ENCODE results near the gene WWP2.
"Not testable (repeated sequence)": the region's sequence is repeated elsewhere in the genome, so short reads cannot be mapped to it uniquely, and the experiment has no call there.

Gene WWP2

DNA sequence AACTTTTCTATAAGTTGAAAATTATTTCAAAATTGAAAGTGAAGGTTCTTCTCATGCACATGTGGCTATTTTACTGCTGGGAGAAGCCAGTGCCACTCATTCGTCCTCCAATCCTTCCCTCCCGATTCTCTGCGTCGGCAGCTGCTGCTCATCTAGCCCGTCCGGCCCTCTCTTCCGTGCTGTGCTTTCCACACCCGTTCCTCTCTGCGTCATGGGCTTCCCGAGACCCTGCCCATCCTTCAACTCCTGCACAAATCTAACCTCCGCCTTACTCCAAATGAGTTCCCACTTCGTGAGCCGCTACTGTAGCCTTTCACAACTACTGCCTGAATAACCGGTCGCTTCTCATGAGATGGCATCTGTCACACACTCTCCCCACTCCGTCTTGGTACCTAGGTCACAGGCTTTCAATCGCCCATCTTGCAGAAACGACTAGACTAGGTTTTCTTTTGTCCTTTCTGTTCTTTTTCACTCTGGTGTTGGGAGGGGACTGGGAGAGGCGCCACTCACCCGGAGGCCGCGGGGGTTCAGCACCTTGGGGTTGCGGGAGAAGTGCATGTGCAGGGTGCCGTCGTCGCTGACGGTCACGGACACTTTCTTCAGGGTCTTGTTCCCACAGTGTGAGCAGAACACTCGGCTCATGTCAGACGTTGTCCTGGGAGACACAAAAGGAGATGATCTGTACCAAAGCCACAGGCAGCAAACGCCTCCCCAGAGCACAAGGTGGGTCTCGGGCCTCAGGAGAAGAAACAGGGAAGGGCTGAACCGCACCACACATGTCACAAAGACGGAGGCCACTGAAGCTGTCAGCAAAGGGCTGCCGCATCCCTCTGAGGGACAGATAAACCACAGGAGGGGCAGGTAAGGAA lies 17.5 kb upstream of the WWP2 start:
- no peak overlapping the region for H3K4me3 ChIP-seq
- H3K27ac ChIP-seq, result no peak overlapping the region

DNA sequence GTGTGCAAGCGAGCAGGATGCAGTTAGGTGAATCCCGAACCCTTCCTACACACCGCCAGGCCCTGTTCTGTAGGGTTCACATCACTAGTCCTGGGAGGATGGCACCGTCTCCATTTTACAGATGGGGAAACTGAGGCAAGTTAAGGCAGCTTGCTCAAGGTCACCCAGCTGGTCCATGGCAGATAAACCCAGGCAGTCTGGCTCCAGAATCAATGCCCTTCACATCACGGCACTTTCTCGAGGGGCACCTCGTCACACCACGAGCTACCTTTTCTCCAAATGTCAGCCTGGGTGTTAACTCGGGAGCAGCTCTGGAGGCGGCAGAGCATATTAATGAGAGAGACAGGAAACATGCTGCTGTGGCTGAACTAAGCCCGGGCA lies 16.9 kb upstream of the WWP2 start:
- no peak overlapping the region for H3K4me3 ChIP-seq
- H3K27ac ChIP-seq, result no peak overlapping the region

DNA sequence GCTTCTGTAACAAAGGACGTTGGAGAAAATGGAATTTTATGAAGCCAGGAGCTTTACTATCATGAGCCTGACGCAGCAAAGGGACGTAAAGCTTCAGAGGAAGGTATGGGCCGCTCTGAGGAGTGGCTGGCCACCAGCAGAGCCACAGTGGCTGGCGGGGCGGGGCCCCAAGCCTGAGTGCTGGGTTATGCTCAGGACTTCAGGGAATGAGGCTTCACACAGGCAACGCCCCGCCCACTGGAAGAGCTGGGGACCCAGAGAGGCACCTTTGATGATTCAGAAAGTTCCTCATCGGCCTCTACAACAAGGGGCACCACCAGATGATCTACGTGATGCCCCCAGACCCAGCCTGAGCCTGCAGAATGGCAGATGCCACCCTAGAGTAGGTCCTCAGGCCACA lies 16.2 kb upstream of the WWP2 start:
- Histone ChIP-seq H3K4me3 (no peak overlapping the region), H3K27ac (no peak overlapping the region)

DNA sequence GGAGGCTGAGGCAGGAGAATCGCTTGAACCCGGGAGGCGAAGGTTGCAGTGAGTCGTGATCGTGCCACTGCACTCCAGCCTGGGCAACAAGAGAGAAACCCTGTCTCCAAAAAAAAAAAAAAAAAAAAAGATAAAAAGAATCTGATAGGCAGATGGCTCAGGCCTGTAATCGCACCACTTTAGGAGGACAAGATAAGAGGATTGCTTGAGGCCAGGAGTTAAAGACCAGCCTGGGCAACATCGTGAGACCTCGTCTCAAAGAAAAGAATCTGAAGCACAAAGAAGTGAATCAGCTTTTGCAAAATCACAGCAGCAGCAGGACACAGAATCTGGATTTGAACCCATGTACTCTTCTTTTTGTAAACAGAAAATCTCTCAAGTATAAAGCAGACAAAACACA lies 15.0 kb upstream of the WWP2 start:
- no peak overlapping the region for H3K27ac ChIP-seq
- no peak overlapping the region for H3K4me3 ChIP-seq

DNA sequence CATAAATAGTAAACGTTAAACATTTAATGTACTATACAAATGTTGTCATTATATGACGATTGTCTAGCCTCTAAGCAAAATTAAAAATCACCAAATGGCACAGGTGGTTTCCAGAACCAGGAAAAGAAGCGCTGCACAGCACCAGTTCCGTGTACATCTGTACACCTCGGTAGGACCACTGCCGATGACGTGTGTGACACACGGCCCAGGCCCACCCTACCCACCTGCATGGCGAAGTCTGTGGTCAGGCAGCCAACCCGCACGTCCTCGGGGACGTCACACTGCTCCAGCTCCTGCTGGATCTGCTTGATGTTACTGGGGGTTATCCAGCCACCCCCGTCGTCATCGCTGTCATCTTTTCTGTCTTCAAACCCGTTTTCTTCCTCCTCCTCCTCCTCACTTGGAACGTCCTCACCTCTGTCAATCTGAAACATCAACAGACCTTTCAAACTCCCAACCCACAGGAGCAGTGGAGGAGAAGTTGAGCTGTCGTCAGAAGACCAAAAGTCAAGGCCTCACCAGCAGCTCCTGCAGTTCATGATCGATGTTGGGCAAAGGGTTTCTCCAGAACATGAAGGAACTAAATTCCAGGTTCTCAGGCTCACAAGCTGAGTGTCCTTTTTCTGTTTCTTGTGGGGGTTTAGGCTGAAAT lies 13.3 kb upstream of the WWP2 start:
- no peak overlapping the region for H3K27ac ChIP-seq
- no peak overlapping the region for H3K4me3 ChIP-seq

DNA sequence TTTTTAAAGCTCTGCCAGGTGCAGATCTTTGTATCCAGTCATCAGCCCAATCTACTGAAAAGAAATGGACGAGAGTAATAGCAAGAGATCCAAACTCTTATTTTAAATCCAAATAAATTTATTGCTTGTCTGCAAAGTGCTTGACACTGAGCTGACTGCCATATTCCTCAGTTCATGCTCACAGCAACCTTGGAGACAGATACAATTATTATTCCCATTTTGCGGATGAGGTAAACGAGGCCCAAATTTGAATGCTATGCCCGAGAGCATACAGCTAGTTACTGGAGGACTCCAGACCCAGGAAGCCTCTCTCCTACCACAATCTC lies 8.0 kb upstream of the WWP2 start:
- H3K27ac ChIP-seq, result peak overlapping the region; percentile 47 to 93 (median 86)
- H3K4me3 ChIP-seq, result peak overlapping the region; percentile 70 to 96 (median 80)

DNA sequence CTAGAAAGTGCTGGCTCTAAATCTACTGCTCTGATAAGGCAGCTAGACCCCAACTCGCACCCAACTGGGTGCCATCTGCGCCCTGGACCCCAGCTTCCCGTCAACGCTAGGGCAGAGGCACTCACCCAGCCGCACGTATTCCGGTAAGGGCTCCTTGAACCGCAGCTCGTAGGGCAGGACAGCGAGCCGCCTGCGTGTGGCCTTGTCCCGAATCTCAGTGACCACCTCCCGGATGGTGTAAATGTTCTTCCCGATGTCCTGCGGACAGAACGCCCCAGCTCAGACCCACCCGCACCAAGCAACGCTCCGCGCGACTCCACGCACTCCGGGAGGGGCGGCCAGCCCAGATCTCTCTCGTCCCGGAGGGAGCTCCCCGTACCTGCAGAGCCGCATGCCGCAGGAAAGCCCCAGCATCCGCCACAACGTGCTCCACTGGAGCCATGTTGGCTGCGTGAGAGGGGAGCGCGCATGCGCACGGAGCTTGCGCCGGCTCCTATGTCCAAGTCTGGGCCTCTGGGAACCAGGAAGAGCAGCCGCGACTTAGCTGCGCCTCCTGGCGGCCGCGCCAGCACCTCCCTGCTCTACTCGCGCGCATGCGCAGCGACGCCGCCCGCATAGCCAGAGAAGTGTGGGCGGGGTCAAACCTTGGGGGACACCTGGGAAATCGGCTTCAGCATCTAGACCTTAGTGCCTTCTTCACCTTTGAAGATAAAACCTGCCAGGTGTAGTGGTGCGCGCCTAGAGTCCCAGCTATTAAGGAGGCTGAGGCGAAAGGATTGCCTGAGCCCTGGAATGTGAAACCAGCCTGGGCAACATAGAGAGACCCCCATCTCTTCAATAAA lies 7.4 kb upstream of the WWP2 start, which contains the start of gene NOB1:
TSS of gene NOB1 (minus strand) at position 458 of the 842 bp plus-strand sequence. CDS start at position 442, 16 bp downstream.
- peak within 1 kb of the TSS; percentile 70 to 96 (median 80) for H3K4me3 ChIP-seq

DNA sequence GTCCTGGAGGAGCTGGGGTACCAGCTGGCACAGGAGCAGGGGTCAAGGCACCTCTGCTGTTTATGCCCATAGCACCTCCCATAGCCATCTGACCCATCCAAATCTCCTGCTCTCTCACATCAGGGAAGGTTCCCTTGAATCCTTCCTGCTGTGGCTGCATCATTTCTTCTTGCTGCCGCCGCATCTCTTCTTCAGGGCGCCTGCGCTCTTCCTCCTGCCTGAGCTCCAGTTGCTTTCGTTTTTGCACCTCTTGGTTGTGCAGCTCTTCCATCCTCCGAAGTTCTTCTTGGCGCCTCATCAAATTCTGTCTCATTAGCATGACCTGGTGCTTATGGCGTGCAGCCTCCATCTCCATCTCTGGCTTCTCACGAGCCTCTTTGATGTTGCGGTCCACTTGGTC lies 5.4 kb upstream of the WWP2 start:
- no peak overlapping the region for H3K27ac ChIP-seq

More for the DNA sequence above, 7.4 kb upstream of the WWP2 start, which contains the start of gene NOB1:
- peak within 1 kb of the TSS; percentile 47 to 93 (median 86) for H3K27ac ChIP-seq

DNA sequence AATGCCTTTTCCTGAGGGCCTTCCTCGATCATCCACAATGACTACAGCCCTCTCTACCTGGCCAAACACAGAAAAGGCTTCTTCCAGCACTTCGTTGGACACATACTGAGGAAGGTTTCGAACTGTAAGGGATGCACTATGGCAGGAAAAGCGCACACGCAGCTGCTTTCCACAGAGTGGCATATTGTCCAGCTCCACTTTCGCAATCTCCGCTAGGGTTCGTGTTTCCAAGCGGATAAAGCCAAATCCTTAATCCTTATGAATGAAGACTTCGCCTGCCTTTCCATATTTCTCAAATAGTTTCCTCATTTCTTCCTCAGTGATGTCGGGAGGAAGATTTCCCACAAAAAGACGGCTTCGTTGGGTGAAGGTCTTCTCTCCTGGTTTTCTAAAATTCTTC lies 4.8 kb upstream of the WWP2 start:
- H3K27ac ChIP-seq, H3K4me3 ChIP-seq: not testable (repeated sequence)

More for the DNA sequence above, 5.4 kb upstream of the WWP2 start:
- H3K4me3 ChIP-seq, result no peak overlapping the region

DNA sequence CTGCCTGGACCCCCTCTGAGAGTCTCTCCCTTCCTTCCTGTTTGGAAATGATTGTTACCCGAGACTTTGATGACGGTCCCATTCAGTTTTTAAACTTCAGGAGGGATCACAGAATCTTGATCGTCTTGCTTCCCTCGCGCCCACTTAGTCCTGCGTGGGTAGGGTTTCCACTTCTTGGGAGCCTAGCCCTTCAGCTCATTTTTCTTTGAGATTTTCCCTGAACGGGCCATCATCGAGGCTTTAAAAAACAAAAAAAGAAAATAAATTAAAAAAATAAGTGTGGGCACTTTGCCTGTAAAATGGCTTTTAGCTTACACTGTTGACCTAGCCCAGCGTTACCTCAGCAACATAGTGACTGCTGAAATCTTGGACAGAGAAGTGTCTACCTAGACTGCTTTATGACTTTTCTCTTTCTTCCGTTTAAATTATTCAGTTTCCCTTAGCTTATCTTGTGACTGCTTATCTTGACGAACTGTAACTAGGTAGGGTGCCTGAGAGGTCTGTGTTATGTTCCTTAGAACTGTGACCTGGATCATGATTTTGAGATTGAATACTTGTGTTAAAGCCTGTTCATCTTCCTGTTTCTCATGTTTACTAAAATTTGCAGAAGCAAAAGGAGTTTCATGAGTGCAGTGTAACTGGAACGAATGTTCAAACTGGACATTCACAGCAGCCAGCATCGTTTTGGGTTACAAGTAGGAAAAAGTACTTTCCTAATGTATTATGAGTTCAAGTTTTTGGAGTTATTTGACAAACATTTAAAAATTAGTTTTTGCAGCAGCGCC lies 874 bp downstream of the WWP2 start:
- Histone ChIP-seq H3K27ac (peak overlapping the region; percentile 62 to 95 (median 91)), H3K4me3 (peak overlapping the region; percentile 70 to 85 (median 81))

DNA sequence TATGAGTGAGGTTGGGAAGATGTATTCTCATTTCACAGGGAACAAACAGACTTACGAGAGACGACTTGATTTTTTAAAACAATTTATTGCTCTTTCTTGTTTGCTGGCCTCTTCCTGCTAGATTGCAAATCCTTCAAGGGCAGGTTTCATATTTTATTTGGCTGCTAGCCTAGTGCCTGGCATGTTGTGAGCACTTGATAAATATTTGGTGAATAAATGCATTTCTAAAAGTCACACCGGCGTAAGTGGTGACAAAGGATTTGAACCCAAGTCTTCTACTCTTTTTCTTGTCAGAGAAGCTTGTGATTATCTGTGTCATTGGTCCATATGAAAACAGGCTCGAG lies 1.4 kb downstream of the WWP2 start:
- peak overlapping the region in 10 of 21 experiments; percentile 83 to 95 (median 91) for H3K27ac ChIP-seq
- peak overlapping the region in 1 of 7 experiments; percentile 81 for H3K4me3 ChIP-seq

DNA sequence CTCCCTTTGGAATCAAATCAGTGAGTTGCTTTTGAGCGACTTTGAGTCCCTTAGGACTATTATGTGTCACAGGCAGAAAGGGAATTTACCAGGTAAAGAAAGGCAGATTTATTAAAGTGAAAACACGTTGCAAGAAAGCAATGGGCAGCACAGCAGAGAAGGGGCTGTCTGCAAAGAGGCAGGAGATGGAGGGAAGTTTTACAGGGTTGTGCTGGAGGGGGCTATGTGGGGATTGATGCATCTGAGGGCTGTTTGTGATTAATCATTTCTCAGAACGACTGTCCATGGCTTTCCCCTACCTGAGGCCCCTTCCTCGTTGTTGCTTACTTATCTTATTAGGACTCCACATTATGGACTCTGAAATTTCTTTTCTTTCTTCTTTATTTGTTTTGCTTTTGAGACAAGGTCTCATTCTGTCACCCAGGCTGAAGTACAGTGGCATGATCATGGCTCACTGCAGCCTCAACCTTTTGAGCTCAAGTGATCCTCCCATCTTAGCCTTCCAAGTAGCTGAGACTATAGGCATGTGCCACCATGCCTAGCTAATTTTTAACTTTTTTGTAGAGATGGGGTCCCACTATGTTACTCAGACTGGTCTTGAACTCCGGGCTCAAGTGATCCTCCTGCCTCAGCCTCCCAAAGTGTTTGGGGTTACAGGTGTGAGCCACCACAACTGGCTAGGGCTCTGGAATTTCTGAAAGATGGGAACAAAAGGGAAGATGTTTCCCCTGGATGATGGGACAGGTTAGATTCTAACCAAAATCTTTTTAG lies 5.5 kb downstream of the WWP2 start:
- H3K4me3 ChIP-seq, result no peak overlapping the region
- H3K27ac ChIP-seq, result no peak overlapping the region

DNA sequence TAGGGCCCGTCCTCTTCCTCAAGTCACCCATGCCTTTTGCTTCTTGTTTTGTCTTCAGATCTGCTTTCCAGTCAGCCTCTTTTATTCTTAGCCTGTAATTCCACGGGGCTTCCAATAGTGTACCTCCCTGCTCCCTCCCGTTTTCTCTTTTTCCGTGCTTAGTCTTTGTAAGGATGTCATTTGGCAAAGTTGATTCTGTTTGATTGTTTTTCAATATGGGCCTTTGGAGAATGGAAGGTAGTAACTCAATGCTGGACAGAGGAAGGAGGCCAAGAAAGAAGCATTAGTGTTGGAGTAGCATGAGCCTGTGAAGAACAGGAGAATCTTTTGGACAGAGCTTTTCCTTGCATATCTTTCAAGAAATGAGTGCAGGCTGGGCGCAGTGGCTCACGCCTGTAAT lies 6.5 kb downstream of the WWP2 start:
- Histone ChIP-seq H3K27ac (no peak overlapping the region), H3K4me3 (no peak overlapping the region)

DNA sequence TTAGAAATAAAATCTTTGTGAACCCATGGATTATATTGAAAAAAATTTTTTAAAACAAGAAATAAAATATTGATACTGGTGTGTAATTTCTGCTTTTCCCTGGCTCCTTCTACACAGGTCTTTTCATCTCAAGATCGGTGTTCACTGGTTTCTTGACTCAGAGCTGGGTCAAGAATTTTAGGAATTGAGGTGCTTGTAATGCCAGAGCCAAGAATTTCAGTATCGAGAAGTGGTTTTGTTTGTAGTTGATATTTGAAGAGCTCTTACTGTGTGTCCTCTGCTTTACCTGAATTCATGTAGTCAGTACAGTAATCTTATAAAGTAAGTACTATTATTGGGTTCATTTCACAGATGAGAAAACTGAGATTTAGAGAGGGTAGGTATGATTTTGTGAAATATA lies 7.3 kb downstream of the WWP2 start:
- Histone ChIP-seq H3K4me3 (no peak overlapping the region), H3K27ac (no peak overlapping the region)

DNA sequence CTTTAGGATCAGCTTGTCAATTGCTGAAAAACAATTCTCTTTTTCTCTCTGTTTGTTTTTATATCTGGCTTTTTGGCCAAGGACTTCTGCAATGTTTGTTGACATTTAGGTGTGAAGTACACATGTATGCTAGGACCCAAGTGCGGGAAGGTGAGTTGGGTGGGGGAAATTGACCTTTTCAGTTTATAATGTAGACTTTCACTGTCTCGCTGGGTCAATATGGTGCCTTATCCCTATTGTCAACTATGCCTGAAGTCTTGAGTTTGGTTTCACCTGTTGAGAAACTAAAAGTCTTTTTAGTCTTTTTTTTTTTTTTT lies 9.5 kb downstream of the WWP2 start:
- Histone ChIP-seq H3K27ac (no peak overlapping the region), H3K4me3 (no peak overlapping the region)

DNA sequence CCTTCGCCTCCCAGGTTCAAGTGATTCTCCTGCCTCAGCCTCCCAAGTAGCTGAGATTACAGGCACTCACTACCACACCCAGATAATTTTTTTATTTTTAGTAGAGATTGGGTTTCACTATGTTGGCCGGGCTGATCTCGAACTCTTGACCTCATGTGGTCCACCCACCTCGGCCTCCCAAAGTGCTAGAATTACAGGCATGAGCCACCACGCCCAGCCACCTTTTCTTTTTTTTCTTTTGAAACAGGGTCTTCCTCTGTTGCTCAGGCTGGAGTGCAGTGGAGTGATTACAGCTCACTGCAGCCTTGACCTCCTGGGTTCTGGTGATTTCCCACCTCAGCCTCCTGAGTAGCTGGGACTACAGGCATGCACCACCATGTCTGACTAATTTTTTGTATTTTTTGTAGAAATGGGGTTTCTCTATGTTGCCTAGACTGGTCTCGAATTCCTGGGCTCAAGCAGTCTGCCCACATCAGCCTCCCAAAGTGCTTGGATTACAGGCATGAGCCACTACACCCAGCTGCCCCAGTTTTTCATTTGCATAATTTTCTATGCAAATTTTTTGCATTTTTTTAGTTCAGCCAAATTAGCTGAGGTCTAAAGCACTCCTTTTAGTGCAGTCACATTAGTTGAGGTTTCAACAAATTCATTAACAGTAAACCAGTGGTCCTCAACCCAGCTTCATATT lies 11.3 kb downstream of the WWP2 start:
- no peak overlapping the region for H3K4me3 ChIP-seq
- H3K27ac ChIP-seq, result no peak overlapping the region

DNA sequence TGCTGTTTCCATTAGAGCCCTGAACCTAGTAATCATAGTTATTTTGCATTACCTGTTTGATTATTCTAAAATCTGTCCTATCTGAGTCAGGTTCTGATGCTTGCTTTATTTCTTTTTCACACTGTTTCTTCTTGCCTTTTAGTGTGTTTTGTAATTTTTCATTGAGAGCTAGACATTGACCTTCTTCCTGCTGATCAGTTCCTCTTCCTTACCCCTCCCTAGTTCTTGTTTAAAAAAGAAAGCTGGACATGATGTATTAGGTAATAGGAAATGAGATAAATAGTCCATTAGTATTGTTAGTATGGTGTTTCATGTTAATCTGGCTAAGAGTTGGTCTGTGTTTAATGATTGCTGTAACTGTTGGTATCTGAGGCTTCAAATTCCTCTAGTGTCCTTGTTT lies 13.4 kb downstream of the WWP2 start:
- no peak overlapping the region for H3K4me3 ChIP-seq
- no peak overlapping the region for H3K27ac ChIP-seq

DNA sequence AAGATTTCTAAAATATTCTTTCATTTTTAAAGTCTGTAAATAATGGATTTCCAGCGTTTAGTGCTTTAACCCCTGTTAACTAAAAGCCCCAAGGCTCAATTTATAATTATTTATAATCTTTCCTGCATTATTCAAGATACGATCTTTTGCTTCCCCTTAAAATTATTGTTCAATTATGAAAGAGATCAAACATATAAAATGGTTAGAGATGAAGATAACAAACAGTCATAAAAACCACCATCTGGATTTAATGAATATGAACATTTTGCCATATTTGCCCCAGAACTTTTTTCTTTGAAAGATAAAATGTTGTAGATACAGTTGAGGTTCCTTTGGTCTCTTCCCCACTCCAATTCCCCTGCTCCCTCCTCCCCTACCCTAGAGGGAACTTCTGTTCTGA lies 17.6 kb downstream of the WWP2 start:
- Histone ChIP-seq H3K27ac (no peak overlapping the region), H3K4me3 (no peak overlapping the region)

DNA sequence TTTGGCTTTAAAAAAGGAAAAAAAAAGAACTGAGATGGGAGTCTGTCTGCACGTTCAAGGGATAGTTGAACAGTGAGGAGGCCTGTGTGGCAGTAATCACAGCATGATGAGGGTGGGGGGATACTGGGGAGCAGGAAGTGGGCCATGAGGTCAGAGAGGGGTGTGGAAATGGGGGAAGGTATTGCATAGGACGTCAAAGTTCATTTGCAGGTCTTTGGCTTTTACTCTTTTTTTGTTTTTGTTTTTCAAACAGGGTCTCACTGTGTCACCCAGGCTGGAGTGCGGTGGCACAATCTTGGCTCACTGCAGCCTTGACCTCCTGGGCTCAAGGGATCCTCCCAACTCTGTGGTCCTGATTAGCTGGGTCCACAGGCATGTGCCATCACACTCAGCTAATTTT lies 19.0 kb downstream of the WWP2 start:
- no peak overlapping the region for H3K27ac ChIP-seq
- H3K4me3 ChIP-seq, result no peak overlapping the region

All from skin epidermis (tissue), 12 donors.